ENCODE measurements around the gene EIF5AL1.

DNA sequence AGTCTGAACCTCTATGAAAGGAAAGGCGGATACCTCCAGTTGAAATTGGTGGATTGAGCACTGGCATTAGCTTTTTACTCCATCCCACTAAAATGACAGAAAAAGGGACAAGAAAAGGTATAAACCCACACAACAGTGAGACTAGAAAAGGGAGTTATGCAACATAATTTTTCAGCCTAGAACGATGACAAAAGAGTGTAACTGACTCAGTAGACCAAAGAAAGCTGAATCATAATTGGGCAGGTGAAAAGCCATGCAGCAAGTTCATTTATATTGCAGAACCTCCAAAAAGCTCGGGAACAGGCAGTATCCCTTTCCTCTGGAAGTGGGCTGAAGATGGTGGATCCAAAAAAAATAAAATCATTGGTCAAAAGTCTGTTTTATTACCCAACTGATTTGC lies 36.5 kb upstream of the EIF5AL1 start:
- TF ChIP-seq EZH2 (IDR thresholded peaks at IDR 0.05; ENCODE audit: low read length, missing control alignments), result no peak
- TF ChIP-seq, protein P1, sequence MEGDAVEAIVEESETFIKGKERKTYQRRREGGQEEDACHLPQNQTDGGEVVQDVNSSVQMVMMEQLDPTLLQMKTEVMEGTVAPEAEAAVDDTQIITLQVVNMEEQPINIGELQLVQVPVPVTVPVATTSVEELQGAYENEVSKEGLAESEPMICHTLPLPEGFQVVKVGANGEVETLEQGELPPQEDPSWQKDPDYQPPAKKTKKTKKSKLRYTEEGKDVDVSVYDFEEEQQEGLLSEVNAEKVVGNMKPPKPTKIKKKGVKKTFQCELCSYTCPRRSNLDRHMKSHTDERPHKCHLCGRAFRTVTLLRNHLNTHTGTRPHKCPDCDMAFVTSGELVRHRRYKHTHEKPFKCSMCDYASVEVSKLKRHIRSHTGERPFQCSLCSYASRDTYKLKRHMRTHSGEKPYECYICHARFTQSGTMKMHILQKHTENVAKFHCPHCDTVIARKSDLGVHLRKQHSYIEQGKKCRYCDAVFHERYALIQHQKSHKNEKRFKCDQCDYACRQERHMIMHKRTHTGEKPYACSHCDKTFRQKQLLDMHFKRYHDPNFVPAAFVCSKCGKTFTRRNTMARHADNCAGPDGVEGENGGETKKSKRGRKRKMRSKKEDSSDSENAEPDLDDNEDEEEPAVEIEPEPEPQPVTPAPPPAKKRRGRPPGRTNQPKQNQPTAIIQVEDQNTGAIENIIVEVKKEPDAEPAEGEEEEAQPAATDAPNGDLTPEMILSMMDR (conservative IDR thresholded peaks at IDR 0.05 in 1 of 2, IDR thresholded peaks at IDR 0.05 in 1 of 2; ENCODE audit: low read depth in 1 of 2, low read length in 2 of 2), result no peak
